ENCODE data around the gene TULP1.

Gene TULP1

GRCh38 chr6:35454391-35455110, 58.1 kb downstream of the TULP1 start:
- DNase-seq, result no peak

- no peak for DNase-seq
Observed at GRCh38 chr6:35453236-35453635, 59.5 kb downstream of the TULP1 start.

- DNase-seq, result peak; percentile 95
Observed at GRCh38 chr6:35452183-35453090, 60.3 kb downstream of the TULP1 start, which contains the start of gene FANCE. FANCE (plus strand) TSS chr6:35452338; CDS start chr6:35452546, 208 bp downstream.

GRCh38 chr6:35451354-35452182, 61.1 kb downstream of the TULP1 start:
- DNase-seq, result no peak

GRCh38 chr6:35449287-35449881, 63.3 kb downstream of the TULP1 start:
- DNase-seq, result peak; percentile 84

- DNase-seq, result no peak
Observed at GRCh38 chr6:35448191-35448590, 64.5 kb downstream of the TULP1 start.

All from CD4-positive, alpha-beta T cell treated with Interleukin-17A for 1 hour (primary cell).